Kidney epithelial cell (primary cell): ENCODE data around the gene XAB2. TPM values are rescaled to one million over a fixed set of nuclear protein-coding genes. Genes with fewer than 3 reads are reported as not detected.

ENCODE experiments used
- DNase-seq: peaks from one replicate; pipeline ENCODE4 v3.0.0-alpha.2; 2010; ENCODE audit warnings: low read depth
- H3K27me3 ChIP-seq: 2 replicates; pipeline ENCODE4 v1.6.0; 2011; ENCODE audit warnings: low read length; ENCODE audit not compliant: control insufficient read depth, insufficient read depth
- H3K36me3 ChIP-seq: 2 replicates; pipeline ENCODE4 v1.5.1; 2011; ENCODE audit warnings: low read length; ENCODE audit not compliant: control insufficient read depth, insufficient read depth
- H3K4me3 ChIP-seq: 2 replicates; pipeline ENCODE4 v1.5.1; 2011; ENCODE audit warnings: low read depth, mild to moderate bottlenecking, control low read depth, low read length
- total RNA-seq: library from RNA; depleted of rRNA; stranded (reverse); fragments of >200 nt; gene quantifications from 2 replicates; pipeline ENCODE4 v1.2.3, GENCODE V29; 2015
- TF ChIP-seq, protein P1 (sequence below): IDR thresholded peaks from 2 replicates; pipeline ENCODE4 v1.5.1; 2011; ENCODE audit warnings: mild to moderate bottlenecking, moderate library complexity, low read length, control low read depth, inconsistent platforms; ENCODE audit not compliant: insufficient read depth, poor library complexity, severe bottlenecking

XAB2 gene
- total RNA-seq, 1 donor from 2014 or later: 48.1 TPM

DNA sequence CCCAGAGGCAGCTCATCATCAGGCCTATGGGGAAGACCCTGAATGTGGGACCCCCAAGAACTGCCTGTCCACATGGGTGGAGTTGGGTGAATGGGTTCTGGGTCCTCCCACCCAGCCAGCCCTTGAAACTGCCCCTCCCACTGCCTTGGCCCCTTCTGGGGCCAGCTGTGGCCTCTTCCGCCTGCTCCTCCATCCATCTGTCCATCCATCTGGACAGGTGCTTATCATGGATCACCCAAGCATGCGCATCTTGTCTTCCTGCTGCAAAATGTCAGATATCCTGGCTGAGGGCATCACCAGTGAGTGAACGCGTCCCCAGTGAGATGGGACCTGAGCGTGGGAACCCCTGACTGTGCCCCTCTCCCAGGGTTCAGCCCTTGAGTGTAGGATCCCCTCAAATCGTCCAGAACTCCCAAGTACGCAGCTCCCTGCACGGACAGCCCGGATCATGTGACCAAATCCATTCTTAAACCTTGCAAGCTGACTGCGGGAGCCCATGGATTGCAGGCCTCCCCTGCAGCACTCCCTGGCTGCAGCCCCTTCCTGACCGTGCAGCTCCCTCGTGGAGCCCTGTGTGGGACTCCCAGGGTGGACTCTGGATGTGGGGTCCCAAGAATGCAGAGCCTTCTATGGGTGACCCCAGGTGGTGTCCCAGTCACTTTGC lies 9.6 kb upstream of the XAB2 start:
- TF ChIP-seq, protein P1, sequence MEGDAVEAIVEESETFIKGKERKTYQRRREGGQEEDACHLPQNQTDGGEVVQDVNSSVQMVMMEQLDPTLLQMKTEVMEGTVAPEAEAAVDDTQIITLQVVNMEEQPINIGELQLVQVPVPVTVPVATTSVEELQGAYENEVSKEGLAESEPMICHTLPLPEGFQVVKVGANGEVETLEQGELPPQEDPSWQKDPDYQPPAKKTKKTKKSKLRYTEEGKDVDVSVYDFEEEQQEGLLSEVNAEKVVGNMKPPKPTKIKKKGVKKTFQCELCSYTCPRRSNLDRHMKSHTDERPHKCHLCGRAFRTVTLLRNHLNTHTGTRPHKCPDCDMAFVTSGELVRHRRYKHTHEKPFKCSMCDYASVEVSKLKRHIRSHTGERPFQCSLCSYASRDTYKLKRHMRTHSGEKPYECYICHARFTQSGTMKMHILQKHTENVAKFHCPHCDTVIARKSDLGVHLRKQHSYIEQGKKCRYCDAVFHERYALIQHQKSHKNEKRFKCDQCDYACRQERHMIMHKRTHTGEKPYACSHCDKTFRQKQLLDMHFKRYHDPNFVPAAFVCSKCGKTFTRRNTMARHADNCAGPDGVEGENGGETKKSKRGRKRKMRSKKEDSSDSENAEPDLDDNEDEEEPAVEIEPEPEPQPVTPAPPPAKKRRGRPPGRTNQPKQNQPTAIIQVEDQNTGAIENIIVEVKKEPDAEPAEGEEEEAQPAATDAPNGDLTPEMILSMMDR: no peak
- Histone ChIP-seq H3K36me3 (no peaks in the 10 kb centered on the region), H3K27me3 (peaks cover 3% of the 10 kb centered on the region), H3K4me3 (no peak overlapping the region)
- no peak for DNase-seq

DNA sequence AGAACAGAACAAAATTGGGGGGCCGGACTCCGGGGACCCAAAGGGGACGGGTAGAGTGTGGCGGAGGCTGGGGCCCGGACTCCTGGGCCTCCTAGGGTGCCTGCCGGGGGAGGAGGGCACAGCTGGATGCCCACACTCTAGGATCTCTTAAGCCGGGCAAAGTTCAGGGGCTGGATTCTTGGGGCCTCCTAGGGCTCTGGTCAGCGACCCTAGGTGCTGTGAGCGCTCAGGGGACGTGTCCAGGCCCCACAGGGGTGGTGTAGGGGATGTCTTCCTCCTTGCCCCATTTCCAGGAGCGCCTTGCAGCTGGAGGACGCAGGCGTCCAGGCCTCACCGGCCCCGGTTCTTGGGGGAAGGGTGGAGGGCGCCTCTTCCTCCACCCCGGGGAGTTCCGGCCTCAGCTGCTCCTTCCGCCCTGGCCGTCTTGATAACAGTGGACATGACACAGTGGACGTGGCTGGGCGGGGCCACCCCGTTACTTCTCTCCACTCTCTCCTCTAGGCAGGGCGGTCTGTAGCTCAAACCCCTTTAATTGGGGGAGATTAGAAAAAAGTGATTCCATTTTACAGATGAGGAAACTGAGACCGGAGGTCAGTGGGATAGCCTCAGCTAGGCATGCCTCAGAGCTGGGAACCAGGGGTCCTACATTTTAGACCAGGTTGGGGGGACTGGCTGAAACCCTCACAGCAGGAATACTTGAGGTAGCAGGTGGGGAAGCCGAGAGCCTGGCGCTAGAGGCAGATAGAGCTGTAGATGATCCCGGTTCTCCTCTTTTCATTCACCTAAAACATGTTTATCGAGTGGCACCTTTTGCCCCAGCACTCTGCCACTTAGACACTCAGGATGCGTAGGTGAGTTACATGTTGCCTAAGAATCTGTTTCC lies 8.3 kb upstream of the XAB2 start:
- TF ChIP-seq, protein P1: no peak
- Histone ChIP-seq H3K4me3 (peak overlapping the region; percentile 78), H3K27me3 (peaks cover 3% of the 10 kb centered on the region), H3K36me3 (no peaks in the 10 kb centered on the region)
- DNase-seq: no peak

DNA sequence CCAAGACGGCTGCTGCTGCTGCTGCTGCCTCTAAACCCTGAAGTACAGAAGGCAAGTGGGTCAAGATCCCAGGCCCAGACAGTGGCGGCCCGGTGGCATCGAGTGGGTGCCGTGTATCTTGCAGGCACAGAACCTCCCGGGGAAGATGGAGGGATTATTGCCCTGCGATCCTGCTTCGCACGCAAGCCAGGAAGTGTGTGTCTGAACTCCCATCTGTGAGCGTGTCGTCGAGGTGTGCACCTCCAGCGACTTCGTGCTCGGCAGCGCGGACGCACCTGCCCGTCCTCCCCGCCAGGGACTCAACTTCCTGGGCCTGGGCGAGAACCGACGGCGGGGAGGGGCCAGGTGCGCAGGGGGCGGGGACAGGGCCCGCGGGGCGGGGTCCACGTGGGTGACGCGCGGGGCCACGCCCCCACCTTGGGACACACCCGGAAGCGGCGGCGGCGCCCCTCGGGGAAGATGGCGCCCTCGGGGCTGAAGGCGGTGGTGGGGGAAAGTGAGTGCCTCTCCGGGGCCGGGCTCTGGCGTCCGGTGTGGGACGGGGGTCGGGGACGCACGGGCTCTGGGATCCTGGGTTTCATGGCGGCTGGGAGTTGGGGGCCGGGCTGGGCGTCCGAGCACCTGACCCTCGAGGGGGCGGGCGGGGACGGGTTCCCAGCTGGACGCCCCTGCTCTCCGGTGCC lies 7.5 kb upstream of the XAB2 start, which contains the start of gene STXBP2:
Gene STXBP2, plus strand, starts transcription at position 420 of the 683 bp plus-strand sequence. Its CDS starts 40 bp downstream, at position 460.
- peak within 1 kb of the TSS; percentile 78 for H3K4me3 ChIP-seq
- DNase-seq: no peak
- no peaks in the 10 kb centered on the region for H3K36me3 ChIP-seq
- H3K27me3 ChIP-seq: peaks cover 3% of the 10 kb centered on the region
- TF ChIP-seq, protein P1: no peak

DNA sequence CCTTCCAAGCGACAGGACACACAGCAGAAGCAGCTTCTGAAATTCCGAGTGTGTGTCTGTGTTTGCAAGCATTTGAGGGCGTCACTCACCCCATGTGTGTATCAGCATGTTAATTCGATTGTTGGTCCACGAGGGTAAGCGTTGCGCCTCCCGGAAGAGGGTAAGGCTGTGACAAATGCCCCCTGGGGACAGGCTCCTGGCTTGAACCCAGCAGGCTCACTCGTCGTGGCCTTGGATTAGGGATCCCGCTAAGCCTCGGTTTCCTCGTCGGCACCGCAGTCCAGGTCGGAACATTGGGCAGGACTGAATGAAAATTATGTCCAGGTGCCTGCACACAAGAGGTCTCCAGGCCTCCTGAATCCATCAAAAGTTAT lies 7.0 kb upstream of the XAB2 start:
- DNase-seq: no peak
- Histone ChIP-seq H3K4me3 (peak overlapping the region; percentile 78), H3K36me3 (no peaks in the 10 kb centered on the region), H3K27me3 (peaks cover 3% of the 10 kb centered on the region)
- TF ChIP-seq, protein P1: no peak

DNA sequence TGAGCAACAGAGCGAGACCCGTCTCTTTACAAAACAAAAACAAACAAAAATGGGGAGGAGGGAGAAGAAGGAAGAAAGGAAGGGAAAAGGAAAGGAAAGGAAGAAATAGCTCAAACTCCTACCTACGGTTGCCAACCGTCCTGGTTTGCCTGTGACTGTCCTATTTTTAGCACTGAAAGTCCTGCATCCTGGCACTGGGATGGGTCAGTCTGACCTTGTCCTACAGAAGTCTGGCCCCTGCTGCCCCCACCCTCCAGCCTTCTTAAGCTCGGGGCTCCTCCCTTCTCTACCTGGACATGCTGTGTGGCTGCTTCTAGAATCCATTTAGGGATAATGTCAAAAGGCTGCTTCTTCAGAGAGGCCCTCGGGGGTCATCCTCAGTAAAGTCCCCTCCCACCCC lies 6.3 kb upstream of the XAB2 start:
- Histone ChIP-seq H3K27me3 (peaks cover 3% of the 10 kb centered on the region), H3K36me3 (no peaks in the 10 kb centered on the region), H3K4me3 (no peak overlapping the region)
- TF ChIP-seq, protein P1: no peak
- DNase-seq: no peak
